Panc1 (cell line): ENCODE measurements around the gene ANKRD65. TPM values are rescaled to one million over a fixed set of nuclear protein-coding genes. Genes with fewer than 3 reads are reported as not detected.
"Not testable (repeated sequence)": the region's sequence is repeated elsewhere in the genome, so short reads cannot be mapped to it uniquely, and the experiment has no call there.

Experiments used
- ATAC-seq: fragments of 200-7000 bp; cut with Tn5 transposase; 2 replicates; pipeline ENCODE4 v1.9.1; 2020; ENCODE audit warnings: mild to moderate bottlenecking, moderate library complexity
- Bru-seq: library from RNA; stranded (reverse); fragments of 400-500 nt; gene quantifications from one replicate; lab custom pipeline; 2021; lab: Mats Ljungman, UMichigan
- BruChase-seq, 2 experiments: library from RNA; stranded (reverse); fragments of 400-500 nt; gene quantifications; one replicate each; lab custom pipeline; 2021; lab: Mats Ljungman, UMichigan
- BruUV-seq: library from RNA; stranded (reverse); fragments of 400-500 nt; replicated peaks from 2 replicates; lab custom pipeline; 2021; lab: Mats Ljungman, UMichigan
- CTCF ChIA-PET: fragments of 300-600 bp; sonication (Branson Sonifier 250); formaldehyde crosslinking; loops from one replicate; lab custom pipeline; 2022; ENCODE audit warnings: antibody characterized with exemption; lab: Charles Lee
- POLR2A ChIA-PET: fragments of 300-600 bp; sonication (Branson Sonifier 250); formaldehyde crosslinking; loops from one replicate; lab custom pipeline; 2022; ENCODE audit warnings: antibody characterized with exemption; lab: Charles Lee
- DNase-seq: peaks from one replicate; pipeline ENCODE4 v3.0.0-alpha.2; 2010; ENCODE audit warnings: low read depth, low spot score
- H3K27ac ChIP-seq: 2 replicates; pipeline ENCODE4 v1.5.1; 2011; ENCODE audit warnings: mild to moderate bottlenecking, low read length, inconsistent platforms
- H3K27me3 ChIP-seq: fragments of 200-500 bp; sonication (Bioruptor generic); 2 replicates; pipeline ENCODE4 v1.6.0; 2014; ENCODE audit warnings: low read length, inconsistent platforms; ENCODE audit not compliant: control insufficient read depth, insufficient read depth
- H3K36me3 ChIP-seq: fragments of 200-500 bp; sonication (Bioruptor generic); 2 replicates; pipeline ENCODE4 v1.5.1; 2014; ENCODE audit warnings: inconsistent platforms, mild to moderate bottlenecking, low read length, moderate library complexity; ENCODE audit not compliant: control insufficient read depth, insufficient read depth
- H3K4me1 ChIP-seq: 2 replicates; pipeline ENCODE4 v1.5.1; 2011; ENCODE audit warnings: inconsistent platforms, mild to moderate bottlenecking, low read length, moderate library complexity; ENCODE audit not compliant: control insufficient read depth, insufficient read depth
- H3K4me3 ChIP-seq, 2 experiments: 2 replicates each; pipeline ENCODE4 v1.5.1; 2011 to 2012; ENCODE audit warnings: low read depth in 2 of 2, low read length in 2 of 2, mild to moderate bottlenecking in 2 of 2, inconsistent platforms in 1 of 2, moderate library complexity in 1 of 2
- H3K9me3 ChIP-seq: fragments of 200-500 bp; sonication (Bioruptor generic); 2 replicates; pipeline ENCODE4 v1.5.1; 2014; ENCODE audit warnings: low read depth, mild to moderate bottlenecking, inconsistent platforms, low read length, moderate library complexity; ENCODE audit not compliant: control insufficient read depth, insufficient read depth
- POLR2AphosphoS5 ChIP-seq: IDR thresholded peaks from 2 replicates; pipeline ENCODE4 v1.6.1; 2012; ENCODE audit warnings: mild to moderate bottlenecking, low read depth, low read length, moderate library complexity
- SIN3A ChIP-seq: IDR thresholded peaks from 2 replicates; pipeline ENCODE4 v1.6.1; 2012; ENCODE audit warnings: low read depth, mild to moderate bottlenecking, low read length, moderate library complexity, borderline replicate concordance; ENCODE audit not compliant: insufficient read depth
- TCF7L2 ChIP-seq: IDR thresholded peaks from 2 replicates; pipeline ENCODE4 v1.6.1; 2011; ENCODE audit warnings: mild to moderate bottlenecking, low read depth, low read length, inconsistent platforms
- in situ Hi-C: cut with HindIII; loops from 2 replicates; pipeline ENCODE4 v1.10.0; 2016; ENCODE audit warnings: low sequenced_read_pairs, low pct_unique_long_range_greater_than_20kb
- intact Hi-C: fragments of 100-400 bp; cut with micrococcal nuclease; formaldehyde crosslinking; loops from one replicate; pipeline ENCODE4 v1.10.0; 2022; ENCODE audit not compliant: unreplicated experiment
- long read RNA-seq: library from polyadenylated mRNA; unstranded; transcript quantifications from one replicate; pipeline ENCODE4 v2.0.0, GENCODE V29; 2021; ENCODE audit not compliant: unreplicated experiment
- polyA plus RNA-seq: library from polyadenylated mRNA; unstranded; fragments of >200 nt; gene quantifications from one replicate; pipeline ENCODE4 v1.2.1, GENCODE V29; 2012; ENCODE audit warnings: missing spikeins; ENCODE audit not compliant: insufficient read length
- total RNA-seq: library from RNA; stranded (reverse); gene quantifications from one replicate; pipeline ENCODE4 v1.2.1, GENCODE V29; 2021; ENCODE audit not compliant: unreplicated experiment
- TF ChIP-seq, protein P1 (sequence below), 2 experiments: IDR thresholded peaks; 2 replicates each; pipeline ENCODE4 v1.6.1; 2011 to 2012; ENCODE audit warnings: low read depth in 2 of 2, control low read depth in 1 of 2, low read length in 1 of 2, mild to moderate bottlenecking in 1 of 2, moderate library complexity in 1 of 2; ENCODE audit not compliant: insufficient read depth in 1 of 2
- TF ChIP-seq, protein P2 (sequence below): fragments of 450-650 bp; IDR thresholded peaks from 2 replicates; pipeline ENCODE4 v1.5.1; 2017; ENCODE audit warnings: mild to moderate bottlenecking

The ANKRD65 gene
- total RNA-seq = 1.9 TPM
- 3.7 TPM for polyA plus RNA-seq
- percentile 22 among the genes with signal in this experiment for Bru-seq, nascent RNA
- BruChase-seq, experiment 1, labeled RNA remaining after a 2-hour chase = percentile 40 among the genes with signal in this experiment
- BruChase-seq, experiment 2, labeled RNA remaining after a 6-hour chase = percentile 50 among the genes with signal in this experiment
- long read RNA-seq, partial matches to known transcripts = 3 of 8 reads
- long read RNA-seq, other reads (novel, unspliced or antisense) = 3 of 8 reads

DNA sequence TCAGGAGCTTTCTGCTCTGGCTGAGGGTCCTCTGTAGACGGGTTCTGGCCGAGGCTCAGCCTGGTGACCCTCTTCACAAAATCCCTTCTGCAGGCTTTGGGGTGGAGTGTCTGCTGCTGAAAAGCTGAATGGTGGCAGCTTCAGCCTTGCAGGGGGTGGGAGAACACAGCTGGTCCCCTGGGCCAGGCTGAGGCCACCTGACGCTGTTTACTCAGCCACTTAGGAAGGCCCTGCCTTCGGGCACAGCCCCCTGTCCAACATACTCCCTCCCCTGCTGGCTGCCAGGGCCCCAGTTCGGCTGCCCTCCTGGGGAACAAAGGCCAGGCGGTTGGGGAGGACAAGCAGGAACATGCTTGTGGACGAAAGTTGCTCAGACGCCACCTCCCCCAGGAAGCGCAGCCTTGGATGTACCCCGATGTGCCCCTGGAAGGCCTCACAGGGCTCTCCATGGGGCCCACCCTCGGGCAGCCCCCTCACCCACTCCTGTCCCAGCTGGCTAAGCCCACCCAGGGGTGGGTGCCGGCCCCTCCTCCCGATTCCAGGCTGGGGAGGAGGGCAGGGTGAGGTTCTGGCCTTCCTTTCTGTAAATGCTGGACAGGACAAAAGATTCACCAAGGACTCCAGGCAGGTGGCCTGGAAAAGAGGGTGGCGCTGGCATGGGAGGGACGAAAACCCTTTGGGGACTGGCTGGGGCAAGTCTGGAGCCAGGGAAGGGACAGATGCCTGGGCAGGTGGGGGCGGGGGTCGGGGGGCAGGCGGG is at the start of gene ANKRD65:
Gene ANKRD65, minus strand, starts transcription at position 130 of the 760 bp plus-strand sequence. CDS start 271 bp downstream, outside the sequence.
- intact Hi-C loops = no loop called here
- H3K4me3 ChIP-seq = no peak within 1 kb of the TSS
- TF ChIP-seq, protein P1, sequence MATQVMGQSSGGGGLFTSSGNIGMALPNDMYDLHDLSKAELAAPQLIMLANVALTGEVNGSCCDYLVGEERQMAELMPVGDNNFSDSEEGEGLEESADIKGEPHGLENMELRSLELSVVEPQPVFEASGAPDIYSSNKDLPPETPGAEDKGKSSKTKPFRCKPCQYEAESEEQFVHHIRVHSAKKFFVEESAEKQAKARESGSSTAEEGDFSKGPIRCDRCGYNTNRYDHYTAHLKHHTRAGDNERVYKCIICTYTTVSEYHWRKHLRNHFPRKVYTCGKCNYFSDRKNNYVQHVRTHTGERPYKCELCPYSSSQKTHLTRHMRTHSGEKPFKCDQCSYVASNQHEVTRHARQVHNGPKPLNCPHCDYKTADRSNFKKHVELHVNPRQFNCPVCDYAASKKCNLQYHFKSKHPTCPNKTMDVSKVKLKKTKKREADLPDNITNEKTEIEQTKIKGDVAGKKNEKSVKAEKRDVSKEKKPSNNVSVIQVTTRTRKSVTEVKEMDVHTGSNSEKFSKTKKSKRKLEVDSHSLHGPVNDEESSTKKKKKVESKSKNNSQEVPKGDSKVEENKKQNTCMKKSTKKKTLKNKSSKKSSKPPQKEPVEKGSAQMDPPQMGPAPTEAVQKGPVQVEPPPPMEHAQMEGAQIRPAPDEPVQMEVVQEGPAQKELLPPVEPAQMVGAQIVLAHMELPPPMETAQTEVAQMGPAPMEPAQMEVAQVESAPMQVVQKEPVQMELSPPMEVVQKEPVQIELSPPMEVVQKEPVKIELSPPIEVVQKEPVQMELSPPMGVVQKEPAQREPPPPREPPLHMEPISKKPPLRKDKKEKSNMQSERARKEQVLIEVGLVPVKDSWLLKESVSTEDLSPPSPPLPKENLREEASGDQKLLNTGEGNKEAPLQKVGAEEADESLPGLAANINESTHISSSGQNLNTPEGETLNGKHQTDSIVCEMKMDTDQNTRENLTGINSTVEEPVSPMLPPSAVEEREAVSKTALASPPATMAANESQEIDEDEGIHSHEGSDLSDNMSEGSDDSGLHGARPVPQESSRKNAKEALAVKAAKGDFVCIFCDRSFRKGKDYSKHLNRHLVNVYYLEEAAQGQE (IDR thresholded peaks at IDR 0.05; ENCODE audit: insufficient read depth in 1 of 2, low read depth in 2 of 2, low read length in 1 of 2) = no peak
- TF ChIP-seq, protein P2, sequence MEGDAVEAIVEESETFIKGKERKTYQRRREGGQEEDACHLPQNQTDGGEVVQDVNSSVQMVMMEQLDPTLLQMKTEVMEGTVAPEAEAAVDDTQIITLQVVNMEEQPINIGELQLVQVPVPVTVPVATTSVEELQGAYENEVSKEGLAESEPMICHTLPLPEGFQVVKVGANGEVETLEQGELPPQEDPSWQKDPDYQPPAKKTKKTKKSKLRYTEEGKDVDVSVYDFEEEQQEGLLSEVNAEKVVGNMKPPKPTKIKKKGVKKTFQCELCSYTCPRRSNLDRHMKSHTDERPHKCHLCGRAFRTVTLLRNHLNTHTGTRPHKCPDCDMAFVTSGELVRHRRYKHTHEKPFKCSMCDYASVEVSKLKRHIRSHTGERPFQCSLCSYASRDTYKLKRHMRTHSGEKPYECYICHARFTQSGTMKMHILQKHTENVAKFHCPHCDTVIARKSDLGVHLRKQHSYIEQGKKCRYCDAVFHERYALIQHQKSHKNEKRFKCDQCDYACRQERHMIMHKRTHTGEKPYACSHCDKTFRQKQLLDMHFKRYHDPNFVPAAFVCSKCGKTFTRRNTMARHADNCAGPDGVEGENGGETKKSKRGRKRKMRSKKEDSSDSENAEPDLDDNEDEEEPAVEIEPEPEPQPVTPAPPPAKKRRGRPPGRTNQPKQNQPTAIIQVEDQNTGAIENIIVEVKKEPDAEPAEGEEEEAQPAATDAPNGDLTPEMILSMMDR = no peak
- TF ChIP-seq POLR2AphosphoS5 = no peak
- TF ChIP-seq TCF7L2 = no peak
- TF ChIP-seq SIN3A = no peak
- no peaks in the 10 kb centered on the region for H3K36me3 ChIP-seq
- H3K27ac ChIP-seq = peak within 1 kb of the TSS; percentile 70
- POLR2A ChIA-PET = interaction anchor here (1.5 kb wide), 1 partner anchor 9 kb away, joined by 7 read pairs; no protein-coding TSS in a partner anchor
- in situ Hi-C loops = no loop called here
- DNase-seq (no peak), ATAC-seq (no peak)
- H3K27me3 ChIP-seq = no peaks in the 10 kb centered on the region
- peaks cover 26% of the 10 kb centered on the region for H3K4me1 ChIP-seq
- no TSS peak for BruUV-seq
- CTCF ChIA-PET = no interaction called here
- H3K9me3 ChIP-seq = no peaks in the 10 kb centered on the region

GRCh38 chr1:1468196-1468985 is 47.3 kb upstream of the ANKRD65 start:
- H3K4me1 ChIP-seq, DNase-seq, H3K27ac ChIP-seq, BruUV-seq, intact Hi-C loops, H3K4me3 ChIP-seq, POLR2A ChIA-PET, in situ Hi-C loops, H3K27me3 ChIP-seq, H3K9me3 ChIP-seq, H3K36me3 ChIP-seq, ATAC-seq: not testable (repeated sequence)
- CTCF ChIA-PET = interaction anchor here (1.2 kb wide), 1 partner anchor 96 kb away, joined by 3 read pairs; no protein-coding TSS in a partner anchor
